Suppressor macrophage treated with lipopolysaccharide for 1 hour (primary cell): ENCODE data around the gene MATN1.
A peak's percentile ranks its signal among the peaks of the same experiment; 100 is the strongest.

Experiments
- DNase-seq, 3 donors: peaks; one replicate each; pipeline ENCODE4 v3.0.0-alpha.2; 2020 to 2022

MATN1 gene

DNA sequence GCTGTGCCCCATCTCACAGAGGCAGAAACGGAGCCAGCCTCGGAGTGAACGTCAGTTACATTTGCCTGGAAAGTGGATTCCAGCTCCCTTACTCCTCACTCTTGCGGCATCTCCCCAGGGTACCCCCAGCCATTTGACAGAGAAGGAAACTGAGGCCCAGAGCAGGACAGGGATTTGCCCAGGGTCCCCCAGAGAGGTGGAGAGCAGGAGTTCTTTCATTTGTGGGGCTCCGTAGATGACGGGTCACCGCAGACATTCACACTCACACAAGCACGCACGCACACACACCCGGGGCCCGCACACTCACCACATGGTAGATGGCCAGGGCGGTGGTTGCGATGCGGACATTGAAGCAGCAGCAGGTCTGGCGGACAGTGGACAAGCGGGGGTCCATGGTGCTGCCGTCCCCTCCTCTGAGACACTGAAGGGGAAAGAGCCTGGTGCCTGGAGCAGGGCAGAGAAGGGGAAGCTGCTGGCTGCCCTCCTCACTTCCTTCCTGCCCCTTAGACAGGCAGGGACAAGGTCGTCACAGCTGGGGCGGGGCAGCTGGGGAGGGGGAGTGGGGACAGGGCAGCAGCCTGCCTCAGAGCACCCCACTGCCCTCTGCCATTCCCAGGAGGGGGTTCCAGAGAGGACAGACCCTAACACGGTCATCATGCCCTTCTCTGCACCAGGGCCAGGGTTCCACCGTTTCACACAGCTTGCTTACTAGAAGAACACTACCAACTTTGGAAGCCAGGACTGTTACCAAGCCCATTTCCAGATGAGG, 34.2 kb upstream of the MATN1 start, which contains the start of gene LAPTM5:
Gene LAPTM5, minus strand, starts transcription at position 423 of the 769 bp plus-strand sequence. Its CDS starts 29 bp downstream, at position 394.
- peak; percentile 69 to 83 (median 76) for DNase-seq

DNA sequence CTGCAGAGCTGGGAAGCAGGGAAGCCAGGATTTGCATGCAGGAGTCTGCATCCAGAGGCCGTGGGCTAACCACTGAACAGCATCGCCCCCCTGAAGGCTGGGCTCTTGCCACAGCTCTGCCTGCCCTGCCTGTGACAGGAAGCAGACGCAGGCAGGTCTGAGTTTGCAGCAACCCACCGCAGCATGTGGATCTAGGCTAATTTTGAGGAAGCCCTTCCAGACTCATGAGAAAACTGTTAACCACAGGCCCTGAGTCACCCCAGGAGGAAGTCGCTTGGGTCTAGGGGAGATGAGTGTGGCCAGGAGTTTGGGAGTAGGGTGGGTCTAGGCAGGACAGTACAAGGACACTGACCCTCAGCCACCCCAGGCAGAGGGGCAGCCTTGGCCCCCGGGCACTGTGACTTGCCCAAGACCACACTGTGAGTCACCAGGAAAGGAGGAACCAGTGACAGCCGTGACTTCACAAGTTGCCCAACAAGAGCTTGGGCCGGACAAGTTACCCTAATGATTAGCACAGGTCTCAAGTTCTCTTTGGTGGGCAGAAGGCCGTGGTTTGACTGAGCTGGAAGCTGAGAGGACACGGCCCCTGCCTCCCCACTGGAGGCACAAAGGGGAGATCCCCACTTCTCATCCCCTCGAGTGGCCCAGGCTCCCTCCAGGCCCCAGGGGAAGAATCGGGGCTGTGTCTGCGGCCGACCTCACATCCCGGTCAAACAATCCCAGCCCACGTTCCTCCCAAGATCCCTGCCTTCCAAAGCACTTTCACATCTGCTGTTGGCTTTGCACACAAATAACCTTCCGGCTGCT, 33.4 kb upstream of the MATN1 start:
- DNase-seq, result peak; percentile 93 to 96 (median 95)

DNA sequence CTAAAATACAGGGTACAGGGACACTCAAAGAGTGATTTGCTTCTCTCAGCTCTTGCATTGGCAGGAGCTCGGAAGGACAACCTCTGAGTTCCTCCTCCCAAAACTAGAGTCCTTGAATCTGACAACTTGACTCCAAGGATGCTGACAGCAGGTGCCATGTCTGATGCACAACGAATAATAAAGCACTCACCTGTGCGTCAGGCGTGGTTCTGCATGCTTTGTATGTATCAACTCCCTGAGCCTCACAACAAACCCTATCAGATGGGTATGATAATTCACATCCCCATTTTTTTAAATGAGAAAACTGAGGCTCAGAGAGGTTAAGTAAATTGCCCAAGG, 32.8 kb upstream of the MATN1 start:
- no peak for DNase-seq

DNA sequence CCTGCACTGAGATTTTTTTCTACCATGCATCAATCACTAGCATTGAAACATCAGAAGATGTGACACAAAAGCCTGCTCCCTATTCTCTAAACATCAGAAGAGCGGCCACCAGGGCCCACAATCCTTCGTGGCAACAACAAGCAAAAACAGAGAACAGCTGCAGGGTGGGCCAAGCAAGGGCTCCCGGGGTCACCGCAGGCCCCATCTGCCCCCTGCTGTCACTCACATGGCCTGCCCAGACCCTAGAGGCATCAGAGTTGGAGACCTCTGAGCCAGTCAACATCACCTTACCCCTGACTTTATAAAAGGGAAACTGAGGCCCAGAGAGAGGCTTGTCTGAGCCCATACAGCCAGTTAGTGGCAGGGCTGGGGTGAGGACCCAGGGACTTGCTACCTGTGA, 32.4 kb upstream of the MATN1 start:
- no peak for DNase-seq

DNA sequence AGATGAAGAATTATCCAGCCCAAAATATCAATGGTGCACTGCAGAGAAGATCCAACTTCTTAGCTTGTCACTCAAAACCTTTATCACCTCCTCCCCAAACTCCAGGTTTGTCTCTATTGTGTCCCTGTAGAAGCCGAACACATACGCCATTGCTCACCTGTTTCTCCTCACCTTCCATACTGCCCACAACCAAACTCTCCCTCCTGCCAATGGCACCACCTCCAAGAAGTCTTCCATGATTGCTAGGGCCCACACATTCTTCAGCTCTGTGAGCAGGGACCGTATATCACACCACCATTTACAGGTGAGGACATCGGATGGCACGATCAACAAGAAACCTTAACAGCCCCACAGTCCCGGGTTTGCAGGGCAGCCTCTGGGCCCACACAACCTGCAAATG, 31.9 kb upstream of the MATN1 start:
- DNase-seq, result no peak

DNA sequence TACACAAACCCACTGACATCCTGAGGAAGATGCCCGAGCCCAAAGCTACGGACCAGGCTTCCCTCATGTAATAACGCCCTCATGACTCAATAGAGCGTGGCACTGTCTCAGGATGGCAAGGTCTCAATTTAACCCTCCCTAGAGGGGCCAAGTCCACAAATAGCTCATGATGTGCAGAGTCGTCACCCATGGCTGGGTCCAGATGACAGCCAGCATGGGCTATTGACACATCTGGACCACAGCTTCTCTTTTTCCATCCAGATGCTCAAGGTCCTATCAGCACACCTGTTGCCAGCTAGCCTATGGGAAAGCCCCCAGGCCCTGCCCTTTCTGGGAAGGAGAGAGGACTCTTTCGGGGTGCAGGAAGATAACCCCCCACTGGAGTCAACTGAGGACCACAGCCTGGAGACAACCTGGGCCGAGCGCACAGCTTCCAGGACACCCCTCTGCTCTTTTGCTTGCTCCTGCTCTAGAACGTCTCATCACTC, 31.3 kb upstream of the MATN1 start:
- peak; percentile 77 to 90 (median 81) for DNase-seq

DNA sequence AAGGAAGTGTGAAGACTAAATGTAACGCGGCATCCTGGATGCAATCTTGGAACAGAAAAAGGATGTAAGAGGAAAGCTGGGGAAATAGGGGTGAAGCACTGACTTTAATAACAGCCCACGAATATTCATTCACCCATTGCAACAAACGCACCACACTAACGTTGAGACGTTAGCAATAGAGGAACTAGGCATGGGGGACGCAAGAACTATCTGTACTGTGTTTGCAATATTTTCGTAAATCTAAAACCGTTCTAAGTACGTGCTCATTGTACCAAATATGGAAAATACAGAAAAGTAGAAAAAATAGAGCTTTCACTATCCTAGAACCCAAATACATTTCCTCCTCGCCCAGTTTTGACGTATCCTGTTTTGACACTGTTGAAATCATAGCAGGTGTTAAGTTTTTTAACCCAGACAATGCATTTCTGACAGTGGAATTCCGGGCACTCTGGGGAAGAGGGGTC, 30.3 kb upstream of the MATN1 start:
- peak; percentile 63 to 77 (median 66) for DNase-seq

DNA sequence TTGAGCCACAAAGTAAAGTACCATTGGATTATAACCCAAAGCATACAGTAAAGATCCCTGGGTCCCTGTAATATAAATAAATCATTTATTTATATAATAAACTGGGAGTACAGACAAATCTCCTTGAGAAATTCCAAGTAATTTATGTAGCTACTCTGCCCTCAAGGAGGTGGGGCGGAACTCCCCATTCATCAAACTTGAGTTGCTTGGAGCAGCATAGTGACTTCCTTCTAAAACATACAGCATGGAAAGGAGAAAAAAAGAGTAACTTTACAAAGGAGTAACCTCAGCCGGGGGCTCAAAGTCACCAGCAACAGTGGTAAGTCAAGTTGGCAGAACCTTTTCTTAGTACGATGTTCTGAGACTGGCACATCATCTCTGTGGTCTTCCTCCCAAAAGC, 29.7 kb upstream of the MATN1 start:
- no peak for DNase-seq

DNA sequence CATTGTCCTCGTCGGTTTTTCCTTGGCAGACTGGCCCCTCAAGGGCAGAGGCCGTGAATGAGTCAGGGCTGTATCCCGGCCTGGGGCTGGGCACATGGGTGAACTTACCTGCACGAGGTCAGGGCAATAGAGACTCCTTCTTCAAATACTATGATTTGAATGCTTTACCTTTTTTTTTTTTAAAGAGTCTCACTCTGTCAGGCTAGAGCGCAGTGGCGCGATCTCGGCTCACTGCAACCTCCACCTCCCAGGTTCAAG, 29.2 kb upstream of the MATN1 start:
- no peak for DNase-seq

DNA sequence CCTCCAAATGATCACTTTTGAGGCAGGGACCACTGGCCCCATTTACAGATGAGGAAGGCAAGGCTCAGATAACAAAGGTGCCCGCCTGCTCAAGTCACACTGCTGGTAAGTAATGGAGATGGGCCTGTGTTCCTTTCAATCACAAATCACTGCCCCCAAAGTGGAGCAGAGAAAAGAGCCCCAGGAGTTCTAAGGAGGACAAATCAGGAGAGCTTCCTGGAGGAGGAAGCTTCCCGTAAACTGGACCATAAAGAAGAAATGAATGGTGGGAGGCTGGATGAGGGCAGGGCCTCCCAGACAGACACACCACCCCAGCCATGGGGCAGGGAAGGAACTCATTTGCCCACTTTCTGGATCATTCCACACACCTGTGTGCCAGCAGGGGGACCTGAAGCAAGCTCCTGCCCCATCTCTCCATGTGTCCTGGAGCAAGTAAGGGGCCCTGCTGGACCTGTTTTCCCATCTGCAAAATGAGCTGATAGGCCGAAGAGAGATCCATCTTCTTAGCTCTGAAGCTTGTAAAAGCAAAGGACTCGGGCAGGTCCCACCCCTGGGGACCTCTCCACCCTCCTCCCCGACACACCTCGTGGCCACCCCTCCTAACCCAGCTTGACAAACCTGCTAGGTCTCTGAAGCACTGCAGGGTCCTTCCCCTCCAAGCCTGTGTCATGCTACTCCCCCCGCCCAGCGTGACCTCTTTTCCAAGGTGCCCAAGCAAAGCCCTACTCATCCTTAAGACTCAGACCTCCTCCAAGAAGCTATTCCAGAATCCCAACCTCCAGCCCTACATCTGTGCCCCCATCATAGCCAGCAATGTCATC, 28.7 kb upstream of the MATN1 start:
- no peak for DNase-seq

DNA sequence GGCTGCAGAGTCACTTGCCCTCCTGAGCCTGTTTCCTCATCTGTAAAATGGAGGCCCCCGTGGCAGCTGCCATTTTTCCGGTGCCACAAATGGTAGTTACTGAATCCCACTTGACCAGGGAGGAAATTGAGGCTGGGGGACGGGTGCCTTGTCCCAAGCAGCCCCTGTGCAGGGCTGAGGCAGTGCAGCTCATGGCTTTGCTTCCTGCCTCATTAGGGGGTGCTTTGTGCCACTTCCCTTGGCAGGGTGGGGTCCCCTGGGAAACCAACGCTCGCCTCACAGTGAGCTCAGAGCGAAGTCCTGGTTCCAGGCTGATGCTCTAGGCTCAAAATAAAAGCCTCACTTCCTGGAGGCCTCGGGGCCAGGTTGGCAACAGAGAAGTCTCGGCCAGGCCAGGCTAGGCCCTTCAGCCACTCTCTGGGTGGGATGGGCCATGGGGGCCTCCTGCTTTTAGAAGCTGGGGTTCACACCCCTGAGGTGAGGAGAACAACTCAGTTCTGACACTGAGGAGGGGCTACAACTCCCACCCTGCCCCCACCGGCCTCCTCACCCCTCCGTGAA, 27.4 kb upstream of the MATN1 start:
- no peak for DNase-seq

DNA sequence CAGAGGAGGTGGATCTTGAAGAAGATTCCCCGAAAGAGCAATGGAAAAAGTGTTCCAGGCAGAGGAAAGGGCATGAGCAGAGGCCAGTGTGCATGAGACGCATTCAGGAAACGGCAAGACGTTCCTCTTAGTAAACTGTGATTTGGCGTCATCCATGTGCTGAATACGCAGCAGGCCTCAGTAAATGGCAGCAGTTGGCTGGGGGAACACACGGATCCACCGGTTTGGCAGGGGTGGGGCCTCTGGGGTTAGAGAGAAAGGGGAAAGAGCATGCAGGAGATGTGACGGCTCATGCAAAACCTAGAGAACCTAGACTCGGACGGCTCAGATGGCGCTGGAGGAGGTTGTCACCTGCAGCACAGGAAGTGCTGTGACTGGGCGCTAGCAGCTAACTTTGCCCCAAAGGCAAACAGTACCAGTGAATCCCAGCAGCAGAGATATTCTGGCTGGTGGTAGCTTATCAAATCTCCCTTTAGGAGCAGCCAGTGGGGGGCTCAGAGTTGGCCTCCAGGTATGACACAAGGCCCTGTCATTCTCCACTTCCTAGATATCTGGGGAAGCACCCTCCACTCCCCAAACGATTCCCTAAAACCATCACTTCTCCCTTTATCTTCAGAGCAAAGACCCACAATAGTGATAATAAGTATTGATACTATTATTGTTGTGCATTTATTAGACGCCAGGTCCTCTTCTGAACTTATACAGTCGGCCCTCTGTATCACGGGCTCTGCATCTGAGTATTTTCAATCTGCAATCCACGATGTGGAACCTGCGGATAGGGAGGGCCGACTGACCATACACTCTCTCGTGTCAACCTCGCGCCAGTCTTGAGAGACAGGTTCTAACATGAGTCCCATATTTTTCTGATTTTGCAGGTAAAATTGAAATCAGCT, 26.6 kb upstream of the MATN1 start:
- DNase-seq, result peak; percentile 58 to 72 (median 64)

DNA sequence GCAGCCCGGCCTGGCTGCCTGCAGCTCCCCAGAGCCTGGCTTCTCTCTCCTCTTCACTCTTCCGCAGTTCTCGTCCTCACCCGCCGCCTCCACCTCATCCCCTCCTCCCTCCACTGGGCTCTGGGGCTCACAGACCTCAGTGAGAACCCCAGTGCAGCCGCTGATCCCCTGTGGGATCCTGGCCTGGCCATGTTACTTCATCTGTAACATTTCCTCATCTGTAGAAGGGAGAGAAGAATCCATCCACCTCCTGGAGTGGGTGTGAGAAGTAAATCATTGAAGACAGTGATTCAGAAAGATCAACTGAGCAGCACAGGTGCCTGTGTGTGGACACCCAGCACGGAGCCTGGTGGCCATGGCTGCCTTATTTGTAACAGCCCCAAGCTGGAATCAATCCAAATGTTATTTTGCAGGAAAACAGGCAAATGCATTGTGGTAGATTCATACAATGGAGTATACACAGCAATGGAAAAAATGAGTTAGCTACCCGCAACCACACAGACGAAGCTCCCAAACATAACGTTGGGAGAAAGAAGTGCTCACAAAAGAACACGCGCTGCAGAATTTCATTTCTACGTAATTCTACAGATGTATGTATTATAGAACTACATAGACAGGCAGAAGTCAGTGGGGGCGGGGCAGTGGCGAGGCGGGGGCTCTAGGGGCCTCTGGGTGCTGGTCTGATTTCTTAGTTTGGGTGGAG, 25.5 kb upstream of the MATN1 start:
- DNase-seq, result no peak

DNA sequence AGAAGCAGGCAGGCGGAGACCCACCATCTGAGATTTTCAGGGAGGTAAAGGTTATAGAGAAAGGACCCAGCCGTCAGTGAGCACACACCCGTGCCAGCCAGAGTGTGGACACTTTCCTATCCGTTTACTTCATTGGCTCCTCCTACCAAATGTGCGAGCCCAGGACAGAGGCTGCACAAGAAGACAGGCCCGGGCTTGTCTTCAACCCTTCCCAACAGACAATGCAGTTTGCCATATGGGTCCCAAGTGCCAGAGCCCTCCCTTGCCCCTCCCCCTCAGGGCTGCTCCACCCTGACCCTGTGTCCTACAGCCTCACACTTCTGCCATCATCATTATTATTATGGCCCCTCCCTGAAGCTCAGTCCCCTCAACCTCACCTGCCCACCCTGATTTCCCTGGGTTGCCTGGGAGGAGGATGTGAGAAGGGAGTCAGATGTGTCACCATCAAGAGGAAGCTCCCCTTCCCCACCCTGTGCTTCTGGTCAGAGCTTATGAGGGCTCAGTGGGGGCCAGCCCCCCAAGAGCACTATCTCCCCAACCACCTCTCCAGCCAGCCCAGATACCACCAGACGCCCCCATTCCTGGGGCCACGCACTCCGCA, 24.8 kb upstream of the MATN1 start:
- no peak for DNase-seq

DNA sequence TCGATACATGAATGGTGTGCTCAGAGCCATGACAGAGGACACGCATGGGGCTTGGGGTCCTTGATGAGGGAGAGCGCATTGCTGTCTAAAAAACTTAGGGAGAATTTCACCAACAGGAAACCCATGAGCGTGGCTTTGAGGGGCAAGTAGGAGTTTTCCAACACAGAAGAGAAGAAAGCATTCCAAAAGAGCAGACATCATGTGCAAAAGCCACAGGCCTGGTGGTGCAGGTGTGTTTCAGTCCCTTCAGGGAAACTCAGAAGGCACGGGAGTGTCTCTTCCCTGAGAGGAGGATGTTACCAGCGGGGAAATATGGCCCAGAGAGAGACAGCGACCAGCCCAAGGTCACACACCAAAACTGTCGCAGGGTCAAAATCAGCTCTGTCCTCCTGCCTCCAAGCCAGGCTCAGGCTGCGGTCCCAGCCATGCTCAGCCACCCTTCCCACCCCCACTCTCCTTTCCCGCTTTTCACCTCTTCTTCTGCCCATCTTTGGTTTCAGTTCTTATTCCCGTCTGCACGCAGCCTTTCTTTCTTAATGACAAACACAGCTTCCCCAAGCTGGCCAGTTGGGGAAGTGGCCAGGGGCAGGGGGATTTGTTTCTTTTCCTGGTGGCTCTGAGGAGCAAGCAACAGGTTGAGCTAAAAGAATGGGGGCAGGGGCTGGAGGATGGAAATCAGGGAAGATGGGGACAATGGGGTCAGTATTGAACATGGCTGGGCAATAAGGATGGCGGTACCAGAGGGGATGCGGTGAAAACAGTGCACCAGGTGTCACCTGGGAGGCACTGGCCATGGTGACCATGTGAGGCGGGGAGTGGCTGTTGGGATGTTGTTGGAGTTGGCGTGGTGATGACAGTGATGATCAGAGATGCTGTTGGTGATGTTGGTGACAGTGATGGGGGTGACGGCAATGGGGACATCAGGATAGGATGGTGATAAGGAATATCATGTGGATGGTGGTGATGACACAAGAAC, 23.9 kb upstream of the MATN1 start:
- DNase-seq, result peak; percentile 72 to 82 (median 74)

DNA sequence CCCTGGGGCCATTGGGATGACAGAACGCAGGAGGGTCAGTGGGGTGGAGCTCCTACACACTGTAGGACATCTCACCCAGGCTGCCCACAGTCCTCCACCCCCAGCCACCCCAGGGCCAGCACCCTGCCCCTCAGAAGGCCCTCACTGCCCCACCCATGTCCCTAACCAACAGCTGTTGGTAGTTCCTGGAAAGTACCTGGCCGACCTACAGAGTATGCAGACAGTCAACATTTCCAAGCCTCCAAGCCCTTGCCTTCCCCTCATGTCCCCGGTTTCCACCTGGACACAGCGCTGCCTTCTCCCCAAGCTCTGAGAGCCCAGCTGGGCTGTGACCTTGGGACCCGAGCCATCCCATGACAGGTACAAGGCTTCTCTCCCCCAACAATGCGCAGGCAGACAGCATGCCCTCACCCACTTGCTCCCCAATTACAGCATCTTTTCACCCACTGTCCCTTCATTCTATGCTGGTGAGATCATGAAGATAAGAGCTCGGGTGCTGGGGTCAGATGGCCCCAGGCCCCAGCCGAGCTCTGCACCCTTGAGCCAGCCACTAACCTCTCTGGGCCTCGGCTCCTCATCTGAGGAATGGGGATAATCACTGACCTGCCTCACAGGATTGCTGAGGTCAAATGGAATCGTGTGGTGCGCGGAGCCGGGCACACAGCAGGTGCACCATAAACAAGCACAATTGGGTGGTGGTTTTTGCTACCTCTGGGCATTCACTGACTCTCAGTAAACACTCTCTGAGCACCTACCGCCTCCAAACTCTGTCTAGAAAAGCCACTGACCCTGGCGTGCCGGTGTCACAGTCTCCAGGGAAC, 23.0 kb upstream of the MATN1 start:
- DNase-seq, result no peak

DNA sequence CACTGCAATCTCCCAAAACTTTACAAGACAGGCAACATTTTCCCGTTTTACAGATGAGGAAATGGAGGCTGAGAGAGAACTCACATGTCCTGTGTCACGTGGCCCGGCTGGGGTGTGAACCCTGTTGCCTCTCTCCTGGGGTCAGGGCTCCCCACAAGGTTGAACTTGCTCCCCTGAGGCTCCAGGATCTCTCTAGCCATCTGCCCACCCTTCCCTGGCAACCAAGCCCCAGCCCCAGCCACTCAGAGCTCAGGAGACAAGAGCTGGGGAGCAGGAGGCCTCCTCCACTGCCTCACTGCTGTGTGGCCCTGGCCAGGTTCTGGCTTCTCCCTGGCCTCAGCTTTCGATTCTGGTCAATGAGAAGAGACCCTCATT, 22.4 kb upstream of the MATN1 start:
- peak in 1 of 3 donors; percentile 38 for DNase-seq

DNA sequence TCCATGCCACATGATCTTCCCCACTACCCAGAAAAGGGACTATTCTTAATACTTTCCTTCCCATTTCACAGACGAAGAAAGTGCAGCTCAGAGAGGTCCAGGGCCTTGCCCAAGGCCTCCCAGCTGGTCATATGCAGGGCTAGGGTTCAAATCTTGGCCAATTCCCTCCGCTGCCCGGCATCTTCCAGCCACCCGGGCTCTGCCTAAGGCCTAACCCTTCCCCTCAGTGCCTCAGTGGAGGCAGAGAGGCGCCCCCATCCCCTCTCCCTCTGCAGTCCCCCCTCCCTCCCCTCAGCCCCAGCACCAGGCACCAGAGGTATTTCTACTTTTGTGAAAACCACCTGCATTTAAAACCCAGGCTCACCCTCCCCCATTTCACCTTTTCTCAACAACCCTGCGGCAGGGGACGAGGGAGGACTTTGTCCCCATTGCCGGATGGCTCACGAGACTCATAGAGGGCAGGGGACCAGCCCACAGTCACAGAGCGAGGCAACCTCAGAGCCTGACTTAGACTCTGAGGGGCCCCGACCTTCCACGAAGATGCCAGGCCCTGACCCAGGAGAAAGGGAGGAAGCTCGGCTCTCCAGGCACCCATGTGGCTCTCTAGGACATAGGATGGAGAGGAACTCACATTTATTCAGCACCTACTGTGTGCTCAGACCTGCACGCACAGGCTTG, 21.9 kb upstream of the MATN1 start:
- no peak for DNase-seq
